GOT3 (cell line): ENCODE measurements around the gene ACER1.
"Not testable (repeated sequence)": the region's sequence is repeated elsewhere in the genome, so short reads cannot be mapped to it uniquely, and the experiment has no call there.

Experiments
- DNase-seq: peaks from one replicate; lab custom pipeline; 2025; ENCODE audit warnings: mixed read lengths; lab: John Stamatoyannopoulos, UW

The ACER1 gene

GRCh38 chr19:6357174-6357573 is 23.8 kb upstream of the ACER1 start:
- DNase-seq = no peak

- DNase-seq = not testable (repeated sequence)
Observed at GRCh38 chr19:6355321-6356040, 22.1 kb upstream of the ACER1 start.

GRCh38 chr19:6354098-6354674 is 20.8 kb upstream of the ACER1 start:
- no peak for DNase-seq

- DNase-seq = no peak
Observed at GRCh38 chr19:6352381-6353165, 19.2 kb upstream of the ACER1 start.

GRCh38 chr19:6350688-6351087 is 17.3 kb upstream of the ACER1 start:
- no peak for DNase-seq

- DNase-seq = not testable (repeated sequence)
Observed at GRCh38 chr19:6349271-6349670, 15.9 kb upstream of the ACER1 start.

GRCh38 chr19:6343462-6343861 is 10.1 kb upstream of the ACER1 start:
- no peak for DNase-seq

- DNase-seq = no peak
Observed at GRCh38 chr19:6340493-6341201, 7.2 kb upstream of the ACER1 start.

GRCh38 chr19:6334490-6335285 is 1.3 kb upstream of the ACER1 start:
- DNase-seq = no peak

- DNase-seq = no peak
Observed at GRCh38 chr19:6326815-6327214, 6.6 kb downstream of the ACER1 start.

GRCh38 chr19:6325614-6326013 is 7.8 kb downstream of the ACER1 start:
- DNase-seq = no peak

- no peak for DNase-seq
Observed at GRCh38 chr19:6324757-6325156, 8.7 kb downstream of the ACER1 start.

- DNase-seq = no peak
Observed at GRCh38 chr19:6322284-6322683, 11.1 kb downstream of the ACER1 start.

GRCh38 chr19:6319376-6319775 is 14.0 kb downstream of the ACER1 start:
- DNase-seq = no peak

GRCh38 chr19:6318772-6319171 is 14.6 kb downstream of the ACER1 start:
- no peak for DNase-seq

- not testable (repeated sequence) for DNase-seq
Observed at GRCh38 chr19:6315646-6316045, 17.8 kb downstream of the ACER1 start.

GRCh38 chr19:6313398-6313969 is 19.9 kb downstream of the ACER1 start:
- DNase-seq = no peak

- DNase-seq = no peak
Observed at GRCh38 chr19:6312018-6312417, 21.4 kb downstream of the ACER1 start.

- no peak for DNase-seq
Observed at GRCh38 chr19:6298413-6298812, 35.0 kb downstream of the ACER1 start.

- DNase-seq = no peak
Observed at GRCh38 chr19:6297202-6297601, 36.2 kb downstream of the ACER1 start.

GRCh38 chr19:6292006-6292405 is 41.4 kb downstream of the ACER1 start:
- no peak for DNase-seq
